ENCODE results near the gene DLX3. TPM values are rescaled to one million over a fixed set of nuclear protein-coding genes. Genes with fewer than 3 reads are reported as not detected.

The DLX3 gene
- total RNA-seq, 1 experiment from 2014 or later: 1.2 TPM

- DNase-seq: no peak
These were observed 32.3 kb downstream of the DLX3 start for GRCh38 chr17:49962599-49963308.

More at GRCh38 chr17:49962599-49963308, 32.3 kb downstream of the DLX3 start:
- Mint-ChIP-seq H3K4me3 (peak overlapping the region in 1 of 2 experiments; percentile 75; a peak in 3 of 5 replicates), H3K36me3 (ENCODE audit: insufficient read depth in 1 of 3, low read depth in 3 of 3) (no peaks in the 10 kb centered on the region; a peak in 2 of 7 replicates), H3K27me3 (ENCODE audit: low read depth) (peaks cover 96% of the 10 kb centered on the region), H3K27ac (no peak overlapping the region), H3K4me1 (peaks cover 31 to 45% of the 10 kb centered on the region in 2 experiments), H3K9me3 (peaks cover 0 to 12% of the 10 kb centered on the region in 2 experiments; a peak in 3 of 5 replicates)
- Histone ChIP-seq H3K9ac (ENCODE audit: extremely low read depth, insufficient read length, low read length) (no peak overlapping the region), H2AK5ac (ENCODE audit: insufficient read length, low read length) (no peak overlapping the region), H3K27me3 (ENCODE audit: insufficient read depth, low read length) (peaks cover 60% of the 10 kb centered on the region), H3K27ac (ENCODE audit: insufficient read length, low read depth, low read length) (no peak overlapping the region), H3K4me2 (ENCODE audit: insufficient read depth, insufficient read length, low read length) (peak overlapping the region; percentile 37), H3K79me1 (ENCODE audit: insufficient read depth, low read depth, low read length, poor library complexity, severe bottlenecking) (no peaks in the 10 kb centered on the region), H2BK20ac (ENCODE audit: low read depth, low read length, poor library complexity, severe bottlenecking) (no peak overlapping the region), H2BK12ac (ENCODE audit: insufficient read length, low read depth, low read length) (no peak overlapping the region), H4K5ac (ENCODE audit: insufficient read length, low read depth, low read length) (no peak overlapping the region), H3K79me2 (ENCODE audit: insufficient read depth, low read length) (no peaks in the 10 kb centered on the region), H3K14ac (ENCODE audit: insufficient read depth, low read length) (no peak overlapping the region; the same call in 1 of the 2 replicates), H3K23me2 (ENCODE audit: insufficient read length, low read depth, low read length, poor library complexity, severe bottlenecking) (peaks cover 6% of the 10 kb centered on the region), H3K9me3 (ENCODE audit: control insufficient read depth, low read depth, low read length) (no peaks in the 10 kb centered on the region), H4K91ac (ENCODE audit: insufficient read length, low read depth, low read length) (no peak overlapping the region), H3K4ac (ENCODE audit: low read depth, low read length) (no peak overlapping the region), H4K8ac (replicated peaks; ENCODE audit: insufficient read length, low read depth, low read length) (no peak overlapping the region), H2AFZ (ENCODE audit: low read length) (no peak overlapping the region), H2BK5ac (ENCODE audit: insufficient read length, low read length) (no peak overlapping the region), H3T11ph (ENCODE audit: low read length) (no peak overlapping the region), H3K23ac (ENCODE audit: insufficient read length, low read depth, low read length) (no peak overlapping the region), H3K4me1 (ENCODE audit: insufficient read depth, low read length) (no peaks in the 10 kb centered on the region), H3K56ac (ENCODE audit: insufficient read length, low read depth, low read length) (no peak overlapping the region), H4K20me1 (ENCODE audit: control insufficient read depth, insufficient read depth, insufficient read length) (no peaks in the 10 kb centered on the region), H2BK15ac (ENCODE audit: low read depth, low read length) (no peak overlapping the region), H2BK120ac (ENCODE audit: low read depth, low read length, poor library complexity, severe bottlenecking) (no peak overlapping the region), H3K18ac (ENCODE audit: insufficient read length, low read depth, low read length) (no peak overlapping the region)
- no peak for TF ChIP-seq CTCF (conservative IDR thresholded peaks at IDR 0.05)
- no CpG with 5 or more reads among the region's 11 CpGs for WGBS (ENCODE audit: extremely low coverage, insufficient read length, low lambda C conversion rate)
